Urinary bladder (tissue), 4 donors: ENCODE data around the gene GLI3. TPM values are rescaled to one million over a fixed set of nuclear protein-coding genes. Genes with fewer than 3 reads are reported as not detected.

Source experiments
- DNase-seq: peaks from one replicate; pipeline ENCODE4 v3.0.0-alpha.2; 2015; ENCODE audit errors: extremely low spot score
- H3K27ac ChIP-seq: one replicate; pipeline ENCODE4 v1.5.1; 2013; ENCODE audit warnings: low read depth, mild to moderate bottlenecking, moderate library complexity
- H3K36me3 ChIP-seq: one replicate; pipeline ENCODE4 v1.6.1; 2013; ENCODE audit warnings: mild to moderate bottlenecking, moderate library complexity; ENCODE audit not compliant: insufficient read depth
- H3K4me1 ChIP-seq: one replicate; pipeline ENCODE4 v1.6.1; 2013; ENCODE audit warnings: mild to moderate bottlenecking, moderate library complexity; ENCODE audit not compliant: insufficient read depth
- H3K4me3 ChIP-seq: one replicate; pipeline ENCODE4 v1.5.1; 2013; ENCODE audit warnings: low read depth, low read length
- WGBS: extraction: QIAGEN DNeasy Blood & Tissue Kit; methylation state at CpG from one replicate; pipeline ENCODE4 v1.1.7; 2013; 5-methylcytosine and 5-hydroxymethylcytosine counted together
- polyA plus RNA-seq: library from polyadenylated mRNA; stranded (reverse); fragments of 200-250 nt; gene quantifications from one replicate; pipeline ENCODE4 v1.2.3, GENCODE V29; 2013
- total RNA-seq: library from RNA; depleted of rRNA; stranded (reverse); fragments of >200 nt; gene quantifications from one replicate; pipeline ENCODE4 v1.2.3, GENCODE V29; 2014
- donor health status: healthy with polysubstance abuse.
- donor health status: healthy.

Gene GLI3
- total and polyA plus RNA-seq, 2 donors, result 8.1 to 23.2 TPM

DNA sequence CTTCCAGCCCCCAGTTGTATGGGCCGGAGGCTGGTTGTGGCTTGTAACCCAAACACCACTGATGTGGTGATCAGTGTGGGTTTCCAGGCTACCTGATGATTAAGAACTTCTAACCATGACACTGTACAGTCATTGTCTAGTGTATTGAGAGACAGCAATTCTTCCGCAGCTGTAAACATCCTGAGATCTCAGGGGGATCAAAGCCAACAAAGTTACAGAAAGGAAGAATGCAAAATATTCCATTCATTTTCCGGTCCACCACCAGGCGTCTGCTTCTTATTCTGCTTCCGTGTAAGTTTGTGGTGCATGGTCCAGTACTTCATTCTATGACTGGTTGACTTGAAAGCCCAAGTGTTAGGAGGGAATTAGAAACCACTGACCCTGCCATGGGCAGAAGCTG is 10.3 kb upstream of the GLI3 start:
- Histone ChIP-seq H3K4me1 (no peaks in the 10 kb centered on the region), H3K4me3 (no peak overlapping the region), H3K27ac (no peak overlapping the region), H3K36me3 (no peaks in the 10 kb centered on the region)
- 37% methylated on average over 5 of the region's 5 CpGs for WGBS
- no peak for DNase-seq

- no peak overlapping the region for H3K4me3 ChIP-seq
- no peaks in the 10 kb centered on the region for H3K4me1 ChIP-seq
- H3K27ac ChIP-seq, result no peak overlapping the region
- no peak for DNase-seq
- no peaks in the 10 kb centered on the region for H3K36me3 ChIP-seq
- 76% methylated on average over 2 of the region's 2 CpGs for WGBS
These were observed 7.8 kb upstream of the GLI3 start for GRCh38 chr7:42244828-42245227.

GRCh38 chr7:42242381-42242780 is 5.4 kb upstream of the GLI3 start:
- Histone ChIP-seq H3K36me3 (no peaks in the 10 kb centered on the region), H3K4me3 (no peak overlapping the region), H3K4me1 (no peaks in the 10 kb centered on the region), H3K27ac (no peak overlapping the region)
- 82% methylated on average over 3 of the region's 3 CpGs for WGBS
- DNase-seq, result no peak

GRCh38 chr7:42241424-42241823 is 4.4 kb upstream of the GLI3 start:
- Histone ChIP-seq H3K4me1 (no peaks in the 10 kb centered on the region), H3K4me3 (no peak overlapping the region), H3K36me3 (no peaks in the 10 kb centered on the region), H3K27ac (no peak overlapping the region)
- DNase-seq, result no peak
- WGBS, result 56% methylated on average over 6 of the region's 6 CpGs

- WGBS, result 52% methylated on average over 2 of the region's 2 CpGs
- no peaks in the 10 kb centered on the region for H3K36me3 ChIP-seq
- no peak overlapping the region for H3K27ac ChIP-seq
- no peaks in the 10 kb centered on the region for H3K4me1 ChIP-seq
- H3K4me3 ChIP-seq, result no peak overlapping the region
- no peak for DNase-seq
These were observed 3.4 kb upstream of the GLI3 start for GRCh38 chr7:42240416-42240815.

GRCh38 chr7:42238709-42239366 is 1.8 kb upstream of the GLI3 start:
- H3K4me3 ChIP-seq, result no peak overlapping the region
- 49% methylated on average over 15 of the region's 15 CpGs for WGBS
- no peaks in the 10 kb centered on the region for H3K4me1 ChIP-seq
- H3K36me3 ChIP-seq, result no peaks in the 10 kb centered on the region
- DNase-seq, result no peak
- peak overlapping the region; percentile 91 for H3K27ac ChIP-seq

DNA sequence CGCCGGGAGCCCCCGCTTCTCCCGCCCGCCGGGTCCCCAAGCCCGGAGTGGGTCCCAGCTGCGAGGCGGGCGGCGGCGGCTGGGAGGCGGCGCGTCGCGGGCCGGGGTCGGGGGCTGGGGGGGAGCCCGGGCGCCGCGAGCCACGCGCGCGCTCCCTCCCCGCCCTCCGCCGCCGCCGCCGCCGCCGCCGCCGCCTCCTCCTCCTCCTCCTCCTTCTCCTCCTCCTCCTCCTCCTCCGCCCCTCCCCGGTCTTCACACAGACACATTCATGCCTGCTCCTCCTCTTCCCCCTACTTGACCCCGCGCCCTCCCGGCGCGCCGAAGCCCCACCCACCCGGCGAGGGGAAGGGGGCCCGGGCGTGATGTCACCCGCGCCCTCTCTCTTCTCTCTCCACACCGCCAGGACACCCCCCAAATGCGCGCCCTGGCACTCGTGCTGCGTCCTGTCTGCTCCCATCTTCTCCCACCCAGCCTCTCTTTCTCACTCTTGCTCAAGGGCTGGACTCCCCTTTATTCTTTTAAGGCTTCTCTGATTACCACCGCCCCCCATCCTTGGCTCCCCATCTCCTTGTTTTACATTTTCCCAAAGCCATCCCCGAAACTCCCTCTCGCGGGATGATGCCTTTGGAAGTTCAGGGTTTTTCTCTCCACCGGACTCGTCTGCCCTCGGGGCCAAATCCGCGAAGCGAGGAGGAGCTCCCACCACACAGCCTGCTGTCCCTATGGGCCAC is 967 bp upstream of the GLI3 start:
- no peaks in the 10 kb centered on the region for H3K36me3 ChIP-seq
- no peak for DNase-seq
- H3K4me1 ChIP-seq, result no peaks in the 10 kb centered on the region
- peak overlapping the region; percentile 78 for H3K4me3 ChIP-seq
- 2% methylated on average over 55 of the region's 66 CpGs for WGBS
- peak overlapping the region; percentile 94 for H3K27ac ChIP-seq

- DNase-seq, result no peak
- Histone ChIP-seq H3K4me3 (peak overlapping the region; percentile 78), H3K36me3 (no peaks in the 10 kb centered on the region), H3K27ac (peak overlapping the region; percentile 75), H3K4me1 (no peaks in the 10 kb centered on the region)
- WGBS, result under 1% methylated on average over 76 of the region's 76 CpGs
These were observed 588 bp downstream of the GLI3 start for GRCh38 chr7:42236266-42236975.

DNA sequence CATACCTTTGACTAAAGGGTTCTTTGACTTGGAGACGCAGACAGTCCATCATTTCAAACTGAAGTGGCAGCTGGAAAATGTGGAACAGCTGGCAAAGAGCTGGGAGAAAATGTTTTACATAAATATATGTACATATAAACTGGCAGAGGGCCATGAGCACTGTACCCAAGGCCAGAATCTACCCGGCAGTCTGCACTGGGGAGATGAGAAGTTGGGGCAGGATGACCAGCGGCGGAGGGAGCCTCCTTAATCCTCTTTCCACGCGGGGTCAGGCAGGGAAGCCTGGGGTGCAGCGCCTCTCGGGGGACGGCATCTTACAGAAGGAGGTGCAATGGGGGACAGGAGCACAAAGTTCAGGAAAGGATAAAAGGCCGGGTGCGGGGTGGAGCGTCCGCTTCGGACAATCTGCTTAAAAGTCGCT is 1.3 kb downstream of the GLI3 start:
- H3K27ac ChIP-seq, result no peak overlapping the region
- peak overlapping the region; percentile 78 for H3K4me3 ChIP-seq
- no peaks in the 10 kb centered on the region for H3K4me1 ChIP-seq
- H3K36me3 ChIP-seq, result no peaks in the 10 kb centered on the region
- no peak for DNase-seq
- WGBS, result 5% methylated on average over 15 of the region's 15 CpGs

- WGBS, result 39% methylated on average over 3 of the region's 3 CpGs
- no peaks in the 10 kb centered on the region for H3K4me1 ChIP-seq
- H3K36me3 ChIP-seq, result no peaks in the 10 kb centered on the region
- DNase-seq, result no peak
- H3K4me3 ChIP-seq, result no peak overlapping the region
- no peak overlapping the region for H3K27ac ChIP-seq
These were observed 2.3 kb downstream of the GLI3 start for GRCh38 chr7:42234736-42235135.

DNA sequence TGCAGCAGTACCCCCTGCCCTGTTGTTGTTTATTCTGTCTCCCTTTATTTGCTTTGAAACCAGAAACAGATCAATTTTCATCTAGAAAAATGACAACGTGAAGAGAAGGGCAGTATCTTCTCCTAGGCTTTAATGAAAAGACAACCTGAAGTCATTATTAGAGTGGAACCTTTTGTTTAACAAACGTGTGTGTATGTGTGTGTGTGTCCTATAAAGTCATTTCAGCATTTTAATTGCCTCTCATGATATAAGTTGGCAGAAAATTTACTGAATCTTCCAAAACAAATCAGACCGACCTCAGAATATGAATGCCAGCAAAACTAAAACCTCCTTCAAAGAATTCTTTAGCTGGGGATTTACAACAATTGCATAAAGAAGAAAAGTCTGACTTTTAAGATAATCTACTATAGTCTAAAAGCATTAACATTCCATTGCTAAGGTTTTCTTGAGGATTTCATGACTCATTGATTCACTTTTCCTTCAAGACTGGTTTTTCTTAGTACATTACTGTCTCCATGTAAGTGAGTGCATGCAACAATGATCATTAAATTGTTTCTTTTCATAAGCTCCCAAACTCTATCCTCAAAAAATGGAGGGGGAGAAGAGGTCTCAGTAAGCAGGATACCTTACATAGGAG is 3.2 kb downstream of the GLI3 start:
- H3K4me1 ChIP-seq, result no peaks in the 10 kb centered on the region

DNA sequence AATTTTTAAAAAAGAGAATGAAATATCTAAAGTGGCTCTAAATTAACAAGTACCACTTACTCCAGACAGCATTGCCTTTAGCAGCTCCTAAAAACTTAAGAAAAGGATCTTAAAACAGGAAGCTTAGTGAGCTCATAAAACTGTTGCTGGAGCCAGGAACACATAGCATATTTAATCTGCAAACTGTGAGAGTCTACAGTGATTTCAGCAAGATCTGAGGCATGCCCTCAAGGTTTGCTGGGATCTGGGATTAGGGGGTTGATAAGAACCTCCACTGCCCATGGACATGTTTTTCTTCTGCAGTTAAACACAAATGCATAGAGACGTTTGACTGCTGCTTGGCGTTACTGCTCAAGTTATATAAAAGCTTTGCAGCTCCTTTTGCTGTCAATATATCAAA is 3.8 kb downstream of the GLI3 start:
- WGBS, result 29% methylated on average over 2 of the region's 2 CpGs

More for the DNA sequence above, 3.2 kb downstream of the GLI3 start:
- Histone ChIP-seq H3K27ac (no peak overlapping the region), H3K4me3 (no peak overlapping the region), H3K36me3 (no peaks in the 10 kb centered on the region)
- no peak for DNase-seq
- 33% methylated on average over 3 of the region's 3 CpGs for WGBS

DNA sequence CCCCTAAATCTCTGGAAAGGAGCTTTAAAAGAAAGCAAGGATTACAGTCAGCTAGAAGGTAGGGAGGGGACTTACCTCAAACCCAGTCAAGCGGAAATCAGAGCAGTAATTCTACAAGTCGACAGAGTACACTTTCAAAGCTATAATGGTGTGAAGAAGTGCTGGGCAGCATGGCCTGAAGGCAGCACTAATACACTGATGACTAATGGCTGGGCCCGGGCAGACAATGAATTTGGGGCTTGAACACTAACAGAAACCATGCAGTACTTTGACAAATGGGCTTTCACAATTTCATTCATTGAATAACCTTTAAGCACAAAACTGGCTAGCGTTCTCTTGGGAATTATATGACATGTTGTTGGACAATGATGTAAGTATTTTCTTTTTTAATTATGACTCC is 4.7 kb downstream of the GLI3 start:
- no peak for DNase-seq
- Histone ChIP-seq H3K4me1 (peaks cover 2% of the 10 kb centered on the region), H3K36me3 (no peaks in the 10 kb centered on the region), H3K27ac (no peak overlapping the region), H3K4me3 (no peak overlapping the region)
- WGBS, result 55% methylated on average over 4 of the region's 4 CpGs

More for the DNA sequence above, 3.8 kb downstream of the GLI3 start:
- no peak overlapping the region for H3K4me3 ChIP-seq
- H3K27ac ChIP-seq, result no peak overlapping the region
- DNase-seq, result no peak
- peaks cover 2% of the 10 kb centered on the region for H3K4me1 ChIP-seq
- no peaks in the 10 kb centered on the region for H3K36me3 ChIP-seq
